HG03469 (cell line): ENCODE results near the gene C15orf39.
"Not testable (repeated sequence)": the region's sequence is repeated elsewhere in the genome, so short reads cannot be mapped to it uniquely, and the experiment has no call there.

ENCODE experiments used
- ATAC-seq: cut with Tn5 transposase; IDR thresholded peaks from one replicate; pipeline ENCODE4 v1.9.1; 2021; ENCODE audit warnings: mild to moderate bottlenecking, moderate library complexity, moderate number of reproducible peaks; ENCODE audit not compliant: unreplicated experiment

C15orf39 gene

DNA sequence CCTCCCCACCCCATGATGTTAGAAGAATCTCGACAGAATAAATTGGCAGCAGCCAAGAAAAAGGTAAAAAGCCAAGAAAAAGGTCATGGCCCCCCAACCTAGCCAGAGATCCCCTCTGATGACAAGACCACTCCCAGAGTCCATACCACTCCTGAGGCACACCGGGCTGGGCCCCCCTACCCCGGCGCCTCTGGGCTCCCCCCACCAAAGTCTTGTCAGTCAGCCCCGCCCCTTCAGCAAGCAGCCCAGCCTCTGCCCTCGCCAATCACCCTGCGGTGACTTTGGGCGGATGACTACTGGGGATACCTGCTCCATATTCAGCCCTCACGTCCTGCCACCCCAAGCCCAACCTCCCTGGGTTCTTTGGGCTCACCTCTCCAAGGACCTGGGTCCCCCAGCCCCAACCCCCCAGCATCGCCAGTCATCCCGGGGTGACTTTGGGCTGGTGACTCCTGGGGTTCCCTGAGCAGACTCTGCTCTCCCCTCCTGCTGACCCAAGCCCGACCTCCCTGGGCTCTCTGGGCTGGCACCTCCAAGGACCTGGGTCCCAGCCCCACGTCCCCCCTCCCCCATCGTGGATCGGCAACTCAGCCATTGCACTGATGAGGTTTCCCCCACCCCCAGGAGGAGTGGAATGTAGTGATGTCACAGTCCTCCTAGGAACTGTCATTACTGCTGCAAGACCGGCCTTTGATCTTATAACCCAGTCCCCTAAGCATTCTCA lies 57.1 kb downstream of the C15orf39 start:
- not testable (repeated sequence) for ATAC-seq

DNA sequence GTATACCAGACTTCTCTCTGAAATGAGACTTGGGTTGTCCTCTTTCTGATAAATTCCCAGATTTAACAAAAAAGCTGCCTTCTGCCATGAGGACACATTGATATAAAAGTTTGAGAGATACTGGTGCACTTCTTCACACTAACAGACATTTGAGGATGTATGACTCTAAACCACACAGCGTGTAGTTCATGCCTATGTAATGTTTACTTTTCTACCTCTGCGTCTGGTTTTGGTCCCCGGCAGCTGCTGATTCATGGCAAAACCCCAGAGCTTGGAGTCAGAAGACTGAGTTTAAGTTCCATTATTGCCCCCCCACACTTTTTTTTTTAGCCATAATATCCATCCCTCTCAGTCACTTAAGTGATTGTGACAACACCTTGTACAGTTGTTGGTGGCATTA lies 58.2 kb downstream of the C15orf39 start:
- not testable (repeated sequence) for ATAC-seq
